Stimulated activated CD4-positive, alpha-beta T cell treated with anti-CD3 and anti-CD28 coated beads, Interleukin-4, amount 100 ng/mL, for 4 hours (primary cell): ENCODE results near the gene EEPD1.
"Not testable (repeated sequence)": the region's sequence is repeated elsewhere in the genome, so short reads cannot be mapped to it uniquely, and the experiment has no call there.

ENCODE experiments used
- DNase-seq, 2 experiments: peaks; one replicate each; pipeline ENCODE4 v3.0.0-alpha.2; 2020

Gene EEPD1

GRCh38 chr7:36217961-36218284 is 64.9 kb downstream of the EEPD1 start:
- no peak for DNase-seq

DNA sequence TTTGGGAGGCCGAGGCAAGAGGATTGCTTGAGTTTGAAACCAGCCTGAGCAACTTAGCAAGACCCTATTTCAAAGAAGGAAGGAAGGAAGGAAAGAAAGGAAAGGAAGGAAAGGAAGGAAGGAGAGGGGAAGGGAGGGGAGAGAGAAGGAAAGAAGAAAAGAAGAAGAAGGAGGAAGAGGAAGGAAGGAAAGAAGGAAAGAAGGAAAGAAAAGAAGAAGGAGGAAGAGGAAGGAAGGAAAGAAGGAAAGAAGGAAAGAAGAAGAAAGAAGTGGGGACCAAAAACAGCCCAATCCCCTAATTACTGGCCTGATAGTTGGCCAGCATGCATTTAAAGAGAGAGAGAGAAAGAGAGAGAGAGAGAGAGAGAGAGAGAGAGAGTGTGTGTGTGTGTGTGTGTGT is 66.4 kb downstream of the EEPD1 start:
- DNase-seq, result no peak

GRCh38 chr7:36223851-36224250 is 70.8 kb downstream of the EEPD1 start:
- DNase-seq, result no peak

GRCh38 chr7:36224934-36225858 is 72.1 kb downstream of the EEPD1 start:
- DNase-seq, result no peak

DNA sequence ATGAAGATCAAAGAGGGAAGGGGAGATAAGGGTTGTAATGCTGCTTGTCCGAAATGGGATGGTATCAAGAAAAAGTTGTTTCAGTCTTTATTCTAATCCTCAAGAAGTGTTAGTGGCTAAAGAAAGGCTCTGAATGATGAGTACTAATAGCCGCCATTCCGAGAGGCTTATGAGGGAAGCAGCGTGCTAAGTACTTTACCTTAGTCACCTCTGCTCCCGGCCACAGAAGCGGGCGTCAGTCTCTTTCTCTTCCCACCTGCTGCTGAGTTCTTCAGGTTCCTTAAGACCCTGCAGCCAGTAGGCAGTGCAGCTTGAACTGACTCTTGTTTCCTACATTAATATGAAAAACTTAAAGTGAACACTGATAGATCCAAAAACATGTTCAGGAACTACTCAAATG is 73.1 kb downstream of the EEPD1 start:
- DNase-seq, result no peak

- DNase-seq, result no peak
Observed at GRCh38 chr7:36227223-36227622, 74.2 kb downstream of the EEPD1 start.

DNA sequence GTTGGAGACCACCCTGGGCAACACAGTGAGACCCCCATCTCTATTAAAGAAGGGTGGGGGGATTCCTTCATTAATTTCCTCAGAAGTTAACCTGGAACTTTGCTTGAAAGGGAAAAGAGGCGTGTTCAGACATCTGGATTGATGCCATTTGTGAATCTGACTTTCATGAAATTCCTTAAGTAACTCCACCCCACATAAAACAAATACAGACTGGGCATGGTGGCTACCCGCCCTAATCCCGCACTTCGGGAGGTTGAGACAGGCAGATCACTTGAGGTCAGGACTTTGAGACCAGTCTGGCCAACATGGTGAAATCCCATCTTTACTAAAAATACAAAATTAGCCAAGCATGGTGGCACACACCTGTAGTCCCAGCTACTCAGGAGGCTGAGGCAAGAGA is 75.0 kb downstream of the EEPD1 start:
- no peak for DNase-seq

DNA sequence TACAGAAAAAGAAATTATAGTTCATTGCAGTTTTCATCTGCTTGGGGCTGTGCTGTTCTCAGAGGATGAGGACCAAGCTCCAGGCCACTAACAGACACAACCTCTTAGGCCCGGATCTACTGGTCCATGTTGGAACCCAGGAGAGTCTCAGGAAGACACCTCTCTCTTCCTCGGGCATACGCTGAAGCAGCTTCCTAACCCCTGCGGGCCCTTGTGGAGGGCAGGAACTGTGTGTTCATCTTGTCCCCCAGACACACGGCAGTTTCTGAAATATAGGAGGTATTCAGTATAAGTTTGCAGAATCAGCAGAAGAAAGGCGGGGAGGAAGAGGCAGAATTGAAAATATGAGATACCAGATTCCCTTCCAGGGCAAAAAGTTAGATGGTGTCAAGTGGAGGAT is 78.4 kb downstream of the EEPD1 start:
- no peak for DNase-seq

DNA sequence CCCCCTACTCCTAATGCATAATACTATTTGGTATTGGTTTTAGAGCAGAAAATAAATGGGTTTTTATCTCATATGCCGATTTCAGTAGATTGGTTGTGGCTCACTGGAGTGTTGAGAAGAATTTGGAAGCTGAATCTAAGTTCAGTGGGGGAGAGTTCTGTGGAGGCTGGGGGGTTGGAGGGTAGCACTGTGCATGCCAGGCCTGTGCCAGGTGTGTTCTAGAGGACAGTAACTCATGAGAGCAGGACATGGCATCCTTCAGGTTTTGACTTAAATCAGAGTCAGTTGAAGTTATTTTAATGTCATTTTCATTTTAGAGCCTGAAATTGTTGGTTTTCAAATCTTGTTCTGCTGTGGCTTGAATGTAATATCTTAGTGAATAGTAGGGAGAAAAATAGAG is 79.5 kb downstream of the EEPD1 start:
- DNase-seq, result no peak

DNA sequence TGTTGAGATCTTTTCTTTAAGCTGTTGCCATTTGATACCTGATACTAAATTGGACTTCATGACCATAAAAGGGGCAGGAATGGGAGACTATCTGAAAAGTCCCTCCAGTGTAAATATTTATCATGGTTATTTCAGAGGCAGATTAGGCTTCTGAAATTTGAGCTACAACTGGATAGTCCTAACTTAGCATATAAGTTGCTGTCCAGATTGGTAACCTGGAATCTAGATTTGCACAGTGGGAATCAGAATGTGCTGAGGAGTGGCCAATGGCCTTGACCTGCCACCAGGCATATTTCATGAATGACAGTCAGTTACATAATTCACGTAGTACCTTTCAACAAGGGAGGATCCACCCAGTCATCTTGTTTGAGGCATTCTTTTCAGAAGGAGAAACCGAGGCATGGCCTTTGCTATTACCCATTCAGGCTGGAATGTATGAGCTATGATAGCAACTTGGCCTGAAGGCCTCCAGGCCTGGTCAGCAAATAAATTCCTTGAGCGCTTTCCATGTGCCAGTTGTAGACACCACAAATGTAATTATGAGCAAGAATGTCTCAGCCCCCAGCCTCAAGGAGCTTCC is 80.0 kb downstream of the EEPD1 start:
- no peak for DNase-seq

DNA sequence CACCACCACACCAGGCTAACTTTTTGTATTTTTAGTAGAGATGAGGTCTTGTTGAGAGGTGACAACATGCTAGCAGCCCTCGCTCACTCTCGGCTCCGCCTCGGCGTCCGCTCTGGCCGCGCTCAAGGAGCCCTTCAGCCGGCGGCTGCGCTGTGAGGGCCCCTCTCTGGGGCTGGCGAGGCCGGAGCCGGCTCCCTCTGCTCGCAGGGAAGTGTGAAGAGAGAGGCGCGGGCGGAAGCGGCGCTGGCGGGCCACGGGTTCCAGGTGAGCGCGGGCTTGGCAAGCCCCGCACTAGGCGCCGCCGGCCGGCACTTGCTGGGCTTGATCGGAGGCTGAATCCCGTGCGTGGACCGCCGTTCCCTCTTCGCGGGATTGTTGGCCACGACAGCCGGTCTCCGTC is 83.0 kb downstream of the EEPD1 start:
- DNase-seq, result no peak

DNA sequence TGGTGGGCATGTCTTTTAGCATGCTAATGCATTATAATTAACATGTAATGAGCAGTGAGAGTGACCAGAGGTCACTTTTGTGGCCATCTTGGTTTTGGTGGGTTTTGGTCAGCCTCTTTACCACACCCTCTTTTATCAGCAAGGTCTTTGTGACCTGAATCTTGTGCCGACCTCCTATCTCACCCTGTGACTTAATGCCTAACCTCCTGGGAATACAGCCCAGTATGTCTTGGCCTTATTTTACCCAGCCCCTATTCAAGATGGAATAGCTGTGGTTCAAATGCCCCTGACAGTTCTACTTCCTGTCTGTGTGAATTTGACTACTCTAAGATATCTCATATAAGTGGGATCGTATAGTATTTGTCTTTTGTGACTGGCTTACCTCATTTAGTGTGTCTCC is 85.1 kb downstream of the EEPD1 start:
- no peak for DNase-seq

- DNase-seq, result not testable (repeated sequence)
Observed at GRCh38 chr7:36243356-36243755, 90.3 kb downstream of the EEPD1 start.

GRCh38 chr7:36244001-36244400 is 90.9 kb downstream of the EEPD1 start:
- not testable (repeated sequence) for DNase-seq

GRCh38 chr7:36244429-36244828 is 91.4 kb downstream of the EEPD1 start:
- no peak for DNase-seq

DNA sequence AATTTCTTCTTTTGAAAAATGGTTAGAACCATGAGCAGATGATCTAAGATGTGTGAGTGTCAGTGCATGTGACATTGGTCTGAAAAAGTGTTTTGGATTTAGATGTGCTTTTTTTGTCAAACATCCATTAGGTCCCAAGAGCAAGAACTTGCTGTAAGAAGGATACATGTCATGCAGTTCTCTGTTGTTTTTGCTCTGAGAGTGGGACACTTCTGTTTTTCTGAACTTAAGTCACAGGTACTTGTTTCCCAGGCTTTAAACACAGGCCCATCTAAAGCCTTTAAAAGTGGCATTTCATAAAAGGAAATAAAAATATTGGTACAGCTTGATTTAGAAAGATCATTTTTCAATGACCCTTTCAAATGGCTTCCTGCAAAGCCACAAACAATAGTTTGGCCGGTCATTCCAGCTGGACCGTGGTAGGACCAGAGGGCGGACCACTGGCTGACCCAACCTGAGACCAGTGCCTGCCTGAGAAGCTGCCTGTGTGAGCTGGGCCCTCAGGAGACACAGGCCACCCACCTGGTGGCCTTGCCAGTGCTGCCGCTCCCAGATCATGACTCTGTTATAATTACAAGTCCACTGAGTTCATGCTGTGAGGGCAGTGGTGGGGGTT is 92.7 kb downstream of the EEPD1 start:
- no peak for DNase-seq

GRCh38 chr7:36249091-36249490 is 96.0 kb downstream of the EEPD1 start:
- no peak for DNase-seq

- DNase-seq, result no peak
Observed at GRCh38 chr7:36253699-36254098, 100.6 kb downstream of the EEPD1 start.

- not testable (repeated sequence) for DNase-seq
Observed at GRCh38 chr7:36258510-36259259, 105.6 kb downstream of the EEPD1 start.

DNA sequence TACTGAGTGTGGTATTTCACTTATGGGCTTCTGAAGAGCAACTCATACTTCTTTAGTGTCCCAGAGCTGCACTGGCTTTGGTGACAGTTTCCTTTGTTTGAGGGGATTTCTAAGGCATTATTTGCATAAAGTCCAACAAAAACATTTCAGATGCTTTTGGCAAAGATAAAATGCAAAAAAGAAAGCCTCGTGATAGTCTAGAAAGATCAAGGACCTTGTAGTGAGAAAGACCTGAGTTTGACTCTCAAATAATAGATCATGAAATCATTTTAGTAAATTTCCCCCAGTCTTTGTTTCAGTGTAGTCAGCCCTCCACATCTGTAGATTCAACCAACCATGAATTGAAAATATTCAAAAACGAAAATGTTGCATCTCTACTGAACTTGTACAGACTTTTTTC is 107.4 kb downstream of the EEPD1 start:
- no peak for DNase-seq

GRCh38 chr7:36261019-36261754 is 108.1 kb downstream of the EEPD1 start:
- no peak for DNase-seq

DNA sequence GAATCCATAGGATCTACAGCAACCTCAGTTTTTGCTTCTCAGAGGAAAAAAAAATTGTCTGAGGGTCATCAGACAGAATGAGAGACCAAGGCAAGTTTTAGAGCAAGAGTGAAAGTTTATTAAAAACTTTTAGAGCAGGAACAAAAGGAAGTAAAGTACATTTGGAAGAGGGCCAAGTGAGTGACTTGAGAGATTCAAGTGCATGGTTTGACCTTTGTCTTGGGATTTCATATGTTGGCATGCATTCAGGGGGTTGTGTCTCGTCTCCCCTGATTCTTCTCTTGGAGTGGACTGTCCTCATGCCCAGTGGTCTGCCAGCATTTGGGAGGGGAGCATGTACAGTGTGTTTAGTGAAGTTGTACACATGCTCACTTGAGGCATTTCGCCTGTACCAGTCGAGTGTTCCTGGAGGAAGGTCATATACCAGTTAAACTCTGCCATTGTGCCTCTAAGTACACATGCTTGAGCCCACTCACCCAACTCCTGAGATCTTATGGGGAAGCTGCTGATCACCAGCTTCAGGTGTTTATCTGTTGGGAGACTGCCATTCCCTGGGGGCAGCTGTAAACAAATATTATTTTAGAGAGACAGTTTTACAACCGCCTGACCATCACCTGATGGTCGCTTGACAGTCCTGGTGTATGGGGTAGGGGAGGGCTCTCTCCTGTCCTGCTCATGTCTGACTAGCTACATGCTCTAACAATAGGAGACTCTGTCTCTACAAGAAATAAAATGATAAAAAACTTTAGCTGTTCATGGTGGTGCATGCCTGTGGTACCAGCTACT is 109.4 kb downstream of the EEPD1 start:
- DNase-seq, result no peak
